SU-DHL-6 (cell line): ENCODE results near the gene ZNF629.

Experiments
- H2AFZ ChIP-seq: fragments of 200-600 bp; sonication (generic); 2 replicates; pipeline ENCODE4 v1.6.1; 2014; ENCODE audit warnings: low read depth, mild to moderate bottlenecking, moderate library complexity, mixed read lengths, antibody characterized with exemption, low read length; ENCODE audit not compliant: severe bottlenecking
- H3F3A ChIP-seq: fragments of 200-600 bp; shearing (Covaris generic); 2 replicates; pipeline ENCODE4 v1.6.0; 2016; ENCODE audit warnings: antibody characterized with exemption, mild to moderate bottlenecking; ENCODE audit not compliant: insufficient read depth
- H3K27ac ChIP-seq: fragments of 200-600 bp; sonication (generic); 2 replicates; pipeline ENCODE4 v1.5.1; 2016; ENCODE audit warnings: low read depth, mild to moderate bottlenecking, low read length, moderate library complexity, mixed read lengths
- H3K27me3 ChIP-seq: fragments of 200-600 bp; sonication (generic), shearing (Covaris generic); 2 replicates; pipeline ENCODE4 v1.6.0; 2014; ENCODE audit warnings: mild to moderate bottlenecking, low read length
- H3K36me3 ChIP-seq: fragments of 200-600 bp; sonication (generic); 2 replicates; pipeline ENCODE4 v1.6.1; 2014; ENCODE audit warnings: mild to moderate bottlenecking, low read length, mixed read lengths
- H3K4me2 ChIP-seq: fragments of 300-600, 200-600 bp; shearing (Covaris generic), sonication (generic); 2 replicates; pipeline ENCODE4 v1.6.0; 2014; ENCODE audit warnings: low read length, low read depth, mild to moderate bottlenecking; ENCODE audit not compliant: poor library complexity, severe bottlenecking
- H3K4me3 ChIP-seq: fragments of 200-600 bp; sonication (generic); 2 replicates; pipeline ENCODE4 v1.5.1; 2014; ENCODE audit warnings: antibody characterized with exemption, low read length, mild to moderate bottlenecking, mixed read lengths; ENCODE audit not compliant: insufficient read depth, poor library complexity, severe bottlenecking
- H3K79me2 ChIP-seq: fragments of 200-600 bp; sonication (generic); 2 replicates; pipeline ENCODE4 v1.6.1; 2014; ENCODE audit warnings: mild to moderate bottlenecking, low read length, moderate library complexity; ENCODE audit not compliant: insufficient read depth
- H3K9ac ChIP-seq: fragments of 200-600 bp; sonication (generic); 2 replicates; pipeline ENCODE4 v1.7.0; 2014; ENCODE audit warnings: mild to moderate bottlenecking, low read length
- H3K9me2 ChIP-seq: fragments of 200-600 bp; sonication (generic); replicated peaks from 2 replicates; pipeline ENCODE4 v1.6.1; 2014; ENCODE audit warnings: low read length; ENCODE audit not compliant: insufficient read depth
- H3K9me3 ChIP-seq: fragments of 200-600 bp; sonication (generic); 2 replicates; pipeline ENCODE4 v1.6.1; 2014; ENCODE audit warnings: low read length, mixed read lengths; ENCODE audit not compliant: insufficient read depth
- H4K20me1 ChIP-seq: fragments of 200-600 bp; sonication (generic); 2 replicates; pipeline ENCODE4 v1.6.1; 2014; ENCODE audit warnings: low read depth, mild to moderate bottlenecking, antibody characterized with exemption, low read length, moderate library complexity, mixed read lengths
- EZH2phosphoT487 ChIP-seq: fragments of 200-600 bp; sonication (generic), shearing (Covaris generic); conservative IDR thresholded peaks from 2 replicates; pipeline ENCODE4 v1.6.1; 2018; ENCODE audit warnings: mild to moderate bottlenecking, antibody characterized with exemption, low read length, moderate library complexity, mixed read lengths
- TF ChIP-seq, protein P1 (sequence below): fragments of 200-600 bp; sonication (generic); IDR thresholded peaks from one replicate; pipeline ENCODE4 v1.5.1; 2017; ENCODE audit warnings: antibody characterized with exemption, mild to moderate bottlenecking, low read length, moderate library complexity; ENCODE audit not compliant: insufficient read depth, poor library complexity, severe bottlenecking

ZNF629 gene

DNA sequence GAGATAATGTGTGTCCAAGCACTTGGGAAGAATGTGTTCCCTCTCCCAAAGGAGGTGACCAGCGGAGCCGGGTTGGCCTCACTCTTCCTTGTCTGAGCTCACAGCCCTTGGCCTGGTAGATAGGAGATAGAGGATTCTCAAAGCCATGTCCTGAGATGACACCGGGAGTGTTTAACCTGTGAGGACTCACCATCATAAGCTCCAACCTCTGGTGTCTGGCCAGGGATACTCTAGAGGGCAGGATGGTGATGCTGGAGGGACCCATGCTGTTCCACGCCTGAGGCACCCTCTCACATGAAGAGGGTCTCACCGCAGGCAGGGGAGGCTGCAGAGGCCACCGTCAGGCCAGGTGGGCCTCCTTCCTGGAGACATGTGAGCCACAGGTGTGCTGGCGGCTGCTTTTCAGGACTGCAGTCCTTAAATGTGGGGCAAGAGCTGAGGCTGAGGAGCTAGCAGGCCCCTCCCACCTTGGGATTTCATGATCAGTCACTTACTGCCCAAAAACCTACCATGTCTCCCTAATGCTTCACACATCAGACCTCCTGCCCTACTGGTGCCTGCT lies 6.6 kb upstream of the ZNF629 start:
- no peak overlapping the region for H3K4me3 ChIP-seq
- H3K36me3 ChIP-seq: no peaks in the 10 kb centered on the region
- no peak overlapping the region for H3K4me2 ChIP-seq
- no peaks in the 10 kb centered on the region for H3F3A ChIP-seq
- H4K20me1 ChIP-seq: no peaks in the 10 kb centered on the region
- no peaks in the 10 kb centered on the region for H3K9me2 ChIP-seq
- H3K9ac ChIP-seq: no peak overlapping the region
- no peak overlapping the region for H2AFZ ChIP-seq
- TF ChIP-seq, protein P1, sequence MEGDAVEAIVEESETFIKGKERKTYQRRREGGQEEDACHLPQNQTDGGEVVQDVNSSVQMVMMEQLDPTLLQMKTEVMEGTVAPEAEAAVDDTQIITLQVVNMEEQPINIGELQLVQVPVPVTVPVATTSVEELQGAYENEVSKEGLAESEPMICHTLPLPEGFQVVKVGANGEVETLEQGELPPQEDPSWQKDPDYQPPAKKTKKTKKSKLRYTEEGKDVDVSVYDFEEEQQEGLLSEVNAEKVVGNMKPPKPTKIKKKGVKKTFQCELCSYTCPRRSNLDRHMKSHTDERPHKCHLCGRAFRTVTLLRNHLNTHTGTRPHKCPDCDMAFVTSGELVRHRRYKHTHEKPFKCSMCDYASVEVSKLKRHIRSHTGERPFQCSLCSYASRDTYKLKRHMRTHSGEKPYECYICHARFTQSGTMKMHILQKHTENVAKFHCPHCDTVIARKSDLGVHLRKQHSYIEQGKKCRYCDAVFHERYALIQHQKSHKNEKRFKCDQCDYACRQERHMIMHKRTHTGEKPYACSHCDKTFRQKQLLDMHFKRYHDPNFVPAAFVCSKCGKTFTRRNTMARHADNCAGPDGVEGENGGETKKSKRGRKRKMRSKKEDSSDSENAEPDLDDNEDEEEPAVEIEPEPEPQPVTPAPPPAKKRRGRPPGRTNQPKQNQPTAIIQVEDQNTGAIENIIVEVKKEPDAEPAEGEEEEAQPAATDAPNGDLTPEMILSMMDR: no peak
- no peak for TF ChIP-seq EZH2phosphoT487
- H3K27ac ChIP-seq: no peak overlapping the region
- no peaks in the 10 kb centered on the region for H3K79me2 ChIP-seq
- no peaks in the 10 kb centered on the region for H3K27me3 ChIP-seq
- H3K9me3 ChIP-seq: no peaks in the 10 kb centered on the region

DNA sequence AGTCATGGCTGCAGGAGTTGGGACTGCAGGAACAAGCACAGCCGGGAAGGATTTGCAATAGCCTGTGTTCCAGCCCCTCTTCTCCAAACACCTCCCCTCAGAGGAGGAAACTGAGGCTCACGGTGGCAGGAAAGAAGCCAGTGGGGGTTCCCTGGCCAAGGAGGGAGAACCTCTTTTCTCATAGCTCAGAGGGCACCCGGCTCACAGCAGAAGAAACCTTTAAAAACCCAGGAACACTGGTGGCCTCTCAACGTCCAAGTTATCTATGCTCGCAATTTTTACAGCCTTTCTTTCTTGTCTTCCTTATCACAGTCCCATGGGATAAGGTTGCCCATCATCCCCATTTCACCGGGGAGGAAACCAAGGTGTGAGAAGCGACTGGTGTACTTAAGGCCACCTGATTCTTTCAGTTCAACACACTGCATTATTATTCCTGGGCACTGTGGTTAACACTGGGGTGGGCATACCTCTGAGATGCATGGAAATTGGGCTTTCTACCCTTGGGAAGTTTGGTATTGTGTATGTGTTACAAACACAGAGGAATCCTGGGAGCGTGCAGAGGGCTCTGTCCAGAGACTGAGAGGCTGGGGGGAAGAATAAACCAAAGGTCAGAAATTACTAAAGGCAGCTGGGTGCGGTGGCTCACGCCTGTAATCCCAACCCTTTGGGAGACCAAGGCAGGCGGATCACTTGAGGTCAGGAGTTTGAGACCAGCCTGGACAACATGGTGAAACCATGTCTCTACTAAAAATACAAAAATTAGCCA lies 791 bp upstream of the ZNF629 start:
- no peaks in the 10 kb centered on the region for H3K9me2 ChIP-seq
- no peaks in the 10 kb centered on the region for H3K79me2 ChIP-seq
- no peak overlapping the region for H3K27ac ChIP-seq
- H2AFZ ChIP-seq: no peak overlapping the region
- H3K36me3 ChIP-seq: no peaks in the 10 kb centered on the region
- H3K9me3 ChIP-seq: no peaks in the 10 kb centered on the region
- H3K4me3 ChIP-seq: no peak overlapping the region
- TF ChIP-seq EZH2phosphoT487: no peak
- TF ChIP-seq, protein P1: no peak
- H3K4me2 ChIP-seq: no peak overlapping the region
- no peaks in the 10 kb centered on the region for H3K27me3 ChIP-seq
- H3K9ac ChIP-seq: no peak overlapping the region
- H4K20me1 ChIP-seq: no peaks in the 10 kb centered on the region
- no peaks in the 10 kb centered on the region for H3F3A ChIP-seq

DNA sequence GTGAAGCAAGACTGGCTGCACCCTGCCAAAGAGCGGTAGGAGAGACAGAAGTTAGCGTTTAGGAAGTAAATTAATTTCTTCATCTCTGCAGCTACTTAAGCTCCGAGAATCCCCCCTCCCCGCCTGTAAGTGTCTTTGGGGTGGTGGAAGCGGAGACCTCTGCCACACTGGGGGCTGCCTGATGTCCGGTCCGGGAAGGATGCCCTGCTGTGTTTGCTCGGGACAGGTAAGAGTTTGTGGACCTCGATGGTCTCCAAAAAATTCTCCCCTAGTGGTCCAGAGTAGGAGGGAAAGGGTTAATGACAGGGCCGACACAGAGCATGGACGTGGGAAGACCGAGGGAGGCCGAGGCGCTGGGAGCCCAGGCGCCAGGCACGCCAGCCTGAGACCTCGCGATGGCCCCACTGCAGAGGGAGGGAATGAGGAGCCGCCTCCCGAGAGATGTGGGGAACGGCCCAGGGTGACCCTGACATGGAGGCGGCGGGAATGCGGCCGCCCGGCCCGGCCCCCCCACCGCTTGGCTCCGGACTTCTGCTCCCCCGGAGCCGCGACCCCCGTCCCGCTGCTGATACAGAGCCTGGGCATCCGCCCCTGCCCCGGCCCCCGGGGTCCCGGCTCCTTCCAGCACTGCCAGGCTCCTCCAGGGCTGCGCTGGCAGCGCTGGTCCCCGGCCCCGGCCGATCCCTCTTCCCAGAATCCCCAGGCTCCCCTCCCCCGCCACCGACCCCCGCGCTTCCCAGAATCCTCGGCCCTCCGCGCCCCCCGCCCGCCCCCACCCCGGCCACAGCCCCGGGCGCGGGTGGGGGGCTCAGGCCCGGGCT lies 680 bp downstream of the ZNF629 start:
- H3K27me3 ChIP-seq: no peaks in the 10 kb centered on the region
- no peaks in the 10 kb centered on the region for H3K9me3 ChIP-seq
- no peak overlapping the region for H3K9ac ChIP-seq
- no peak overlapping the region for H2AFZ ChIP-seq
- no peak overlapping the region for H3K4me3 ChIP-seq
- H3K27ac ChIP-seq: no peak overlapping the region
- H3F3A ChIP-seq: no peaks in the 10 kb centered on the region
- H3K9me2 ChIP-seq: no peaks in the 10 kb centered on the region
- TF ChIP-seq, protein P1: no peak
- TF ChIP-seq EZH2phosphoT487: no peak
- no peak overlapping the region for H3K4me2 ChIP-seq
- H3K79me2 ChIP-seq: no peaks in the 10 kb centered on the region
- H3K36me3 ChIP-seq: no peaks in the 10 kb centered on the region
- no peaks in the 10 kb centered on the region for H4K20me1 ChIP-seq
